GM12892 (cell line): ENCODE measurements around the gene PLEKHN1.

Source experiments
- POLR2A ChIP-seq: IDR thresholded peaks from 2 replicates; pipeline ENCODE4 v1.6.1; 2011; ENCODE audit warnings: low read depth, low read length, control low read depth
- POLR2AphosphoS5 ChIP-seq: IDR thresholded peaks from 2 replicates; pipeline ENCODE4 v1.6.1; 2011; ENCODE audit warnings: low read depth, low read length, control low read depth

DNA sequence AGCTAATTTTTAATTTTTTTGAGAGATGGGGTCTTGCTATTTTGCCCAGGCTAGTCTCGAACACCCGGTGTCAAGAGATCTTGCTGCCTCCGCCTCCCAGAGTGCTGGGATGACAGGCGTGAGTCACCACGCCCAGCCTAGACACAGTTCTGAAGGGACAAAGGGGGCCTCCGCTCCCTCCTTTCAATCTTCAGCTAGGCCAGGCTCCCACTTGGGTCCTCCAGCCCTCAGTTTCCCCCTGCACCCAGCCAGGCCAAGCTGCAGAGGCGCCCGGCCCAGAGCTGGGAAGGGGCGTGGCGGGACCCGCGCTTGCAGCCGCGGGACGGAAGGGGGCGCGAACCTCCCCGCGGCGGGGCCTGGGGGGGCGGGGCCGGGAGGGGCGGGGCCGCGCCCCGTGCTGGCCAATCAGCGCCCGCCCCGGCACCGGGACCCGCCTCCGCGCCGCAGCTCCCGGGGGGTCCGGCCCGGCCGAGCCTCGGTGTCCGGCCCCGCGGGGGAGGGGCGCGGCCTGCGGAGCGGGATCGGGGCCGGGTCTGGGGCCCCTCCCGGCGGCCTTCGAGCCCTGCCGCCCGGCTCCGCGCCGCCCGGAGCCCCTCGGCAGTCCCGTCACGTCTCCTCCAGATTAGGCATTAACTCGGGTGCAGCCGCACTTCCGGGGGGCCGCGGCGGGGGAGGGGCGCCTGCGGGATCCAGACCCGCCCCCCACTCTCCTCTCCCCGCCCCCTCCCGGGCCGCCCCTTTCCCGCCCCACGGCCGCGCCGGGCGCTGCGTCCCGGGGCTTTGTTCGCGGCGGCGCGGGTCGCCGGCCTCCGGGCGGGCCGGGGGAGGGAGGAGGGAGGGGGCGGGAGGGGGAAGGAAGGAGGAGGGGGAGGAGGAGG, 53.1 kb downstream of the PLEKHN1 start:
- TF ChIP-seq POLR2AphosphoS5, result no peak
- no peak for TF ChIP-seq POLR2A
